Stomach (tissue), 4 donors: ENCODE results near the gene DDX31.

Source experiments
- CTCF ChIP-seq, 7 experiments: fragments of 450-650 bp in 4 of 7; fragments of 200-600 bp in 3 of 7; sonication (generic) in 3 of 7; IDR thresholded peaks; one replicate each; pipeline ENCODE4 v1.5.1; 2016 to 2019; ENCODE audit warnings: antibody characterized with exemption in 7 of 7, control low read depth in 2 of 7, mild to moderate bottlenecking in 1 of 7
- EP300 ChIP-seq: sonication (generic); formaldehyde crosslinking; IDR thresholded peaks from one replicate; pipeline ENCODE4 v1.6.1; 2017; ENCODE audit warnings: antibody characterized with exemption
- POLR2A ChIP-seq, 4 donors: fragments of 450-650 bp; IDR thresholded peaks; one replicate each; pipeline ENCODE4 v1.6.1; 2016; ENCODE audit warnings: antibody characterized with exemption in 4 of 4, control low read depth in 2 of 4, mild to moderate bottlenecking in 1 of 4, moderate library complexity in 1 of 4
- POLR2AphosphoS5 ChIP-seq, 3 donors: sonication (generic); formaldehyde crosslinking; IDR thresholded peaks; one replicate each; pipeline ENCODE4 v1.6.1; 2016; ENCODE audit warnings: antibody characterized with exemption in 3 of 3

- no peak for TF ChIP-seq CTCF (IDR thresholded peaks at IDR 0.05)
- no peak for TF ChIP-seq EP300
- no peak for TF ChIP-seq POLR2A (IDR thresholded peaks at IDR 0.05)
- no peak for TF ChIP-seq POLR2AphosphoS5 (IDR thresholded peaks at IDR 0.05)
Measured at GRCh38 chr9:132631280-132631679, 38.5 kb downstream of the DDX31 start.
